Activated CD8-positive, alpha-beta memory T cell treated with anti-CD3 and anti-CD28 coated beads, Interleukin-2, amount 50 U/mL, for 48 hours (primary cell): Measurements from ENCODE around the gene IFIT3.
"Not testable (repeated sequence)": the region's sequence is repeated elsewhere in the genome, so short reads cannot be mapped to it uniquely, and the experiment has no call there.

Source experiments
- DNase-seq: peaks from one replicate; pipeline ENCODE4 v3.0.0-alpha.2; 2020

Gene IFIT3

GRCh38 chr10:89327803-89328441, at the start of gene IFIT3:
Gene IFIT3, plus strand, starts transcription at chr10:89327997. Its CDS starts 77 bp downstream, at chr10:89328074.
- no peak for DNase-seq

GRCh38 chr10:89278034-89278535, 49.7 kb upstream of the IFIT3 start:
- no peak for DNase-seq

GRCh38 chr10:89278900-89279392, 48.9 kb upstream of the IFIT3 start:
- DNase-seq = no peak

- DNase-seq = no peak
Observed at GRCh38 chr10:89279421-89279869, 48.4 kb upstream of the IFIT3 start.

GRCh38 chr10:89280508-89280907, 47.3 kb upstream of the IFIT3 start:
- DNase-seq = no peak

- DNase-seq = no peak
Observed at GRCh38 chr10:89281606-89282395, 46.0 kb upstream of the IFIT3 start.

GRCh38 chr10:89283025-89283935, 44.5 kb upstream of the IFIT3 start:
- no peak for DNase-seq

- DNase-seq = no peak
Observed at GRCh38 chr10:89283936-89284475, 43.8 kb upstream of the IFIT3 start.

GRCh38 chr10:89284711-89285110, 43.1 kb upstream of the IFIT3 start:
- not testable (repeated sequence) for DNase-seq

- not testable (repeated sequence) for DNase-seq
Observed at GRCh38 chr10:89285303-89285702, 42.5 kb upstream of the IFIT3 start.

GRCh38 chr10:89294721-89295239, 33.0 kb upstream of the IFIT3 start:
- DNase-seq = no peak

GRCh38 chr10:89295597-89295996, 32.2 kb upstream of the IFIT3 start:
- no peak for DNase-seq

- DNase-seq = no peak
Observed at GRCh38 chr10:89296220-89296648, 31.6 kb upstream of the IFIT3 start.

GRCh38 chr10:89297356-89297755, 30.4 kb upstream of the IFIT3 start:
- no peak for DNase-seq

GRCh38 chr10:89297791-89298190, 30.0 kb upstream of the IFIT3 start:
- no peak for DNase-seq

GRCh38 chr10:89299031-89299430, 28.8 kb upstream of the IFIT3 start:
- DNase-seq = no peak

GRCh38 chr10:89301232-89301631, 26.6 kb upstream of the IFIT3 start:
- DNase-seq = no peak

GRCh38 chr10:89301721-89302445, 25.9 kb upstream of the IFIT3 start, which contains the start of gene IFIT2:
Gene IFIT2, plus strand, starts transcription at chr10:89302046. Its CDS starts 78 bp downstream, at chr10:89302124.
- DNase-seq = no peak

GRCh38 chr10:89302625-89303024, 25.2 kb upstream of the IFIT3 start:
- DNase-seq = no peak

- no peak for DNase-seq
Observed at GRCh38 chr10:89303161-89303560, 24.6 kb upstream of the IFIT3 start.

- no peak for DNase-seq
Observed at GRCh38 chr10:89304026-89304425, 23.8 kb upstream of the IFIT3 start.
